NCI-H1105 treated with DMSO at 0.1 percent for 48 hours (cell line): ENCODE results near the gene PPTC7.
"Not testable (repeated sequence)": the region's sequence is repeated elsewhere in the genome, so short reads cannot be mapped to it uniquely, and the experiment has no call there.

ENCODE experiments used
- DNase-seq: peaks from one replicate; lab custom pipeline; 2025; lab: John Stamatoyannopoulos, UW

Gene PPTC7

DNA sequence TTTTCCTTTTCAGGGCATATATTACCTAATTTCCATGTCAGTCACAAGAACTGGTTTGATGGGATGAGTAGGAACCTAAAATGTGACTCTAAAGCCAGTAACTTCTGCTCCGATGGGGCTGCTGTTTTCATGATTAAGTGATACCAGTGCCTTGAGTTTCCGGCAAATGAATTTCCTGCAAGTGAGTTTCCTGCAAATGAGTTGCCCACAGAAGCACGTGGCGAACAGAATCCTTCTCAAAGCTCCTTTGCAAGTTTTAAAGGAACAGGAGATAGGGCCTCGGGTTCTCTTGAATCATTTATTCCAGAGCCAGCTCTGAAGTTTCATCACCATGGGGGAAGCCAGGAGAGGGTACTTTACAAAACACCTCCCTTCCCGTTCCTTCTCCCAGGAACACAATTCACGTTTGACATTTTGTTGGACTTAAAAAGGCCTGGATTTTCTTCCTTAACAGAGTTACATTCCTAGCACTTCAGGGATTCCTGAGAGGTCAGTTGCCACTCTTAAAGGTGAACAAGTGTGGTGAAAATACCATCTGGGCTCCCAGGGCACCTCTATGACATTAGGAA, 2.2 kb upstream of the PPTC7 start:
- DNase-seq = no peak

GRCh38 chr12:110582276-110583136, 612 bp downstream of the PPTC7 start:
- peak; percentile 56 for DNase-seq

GRCh38 chr12:110581931-110582275, 1.2 kb downstream of the PPTC7 start:
- peak; percentile 6 for DNase-seq

DNA sequence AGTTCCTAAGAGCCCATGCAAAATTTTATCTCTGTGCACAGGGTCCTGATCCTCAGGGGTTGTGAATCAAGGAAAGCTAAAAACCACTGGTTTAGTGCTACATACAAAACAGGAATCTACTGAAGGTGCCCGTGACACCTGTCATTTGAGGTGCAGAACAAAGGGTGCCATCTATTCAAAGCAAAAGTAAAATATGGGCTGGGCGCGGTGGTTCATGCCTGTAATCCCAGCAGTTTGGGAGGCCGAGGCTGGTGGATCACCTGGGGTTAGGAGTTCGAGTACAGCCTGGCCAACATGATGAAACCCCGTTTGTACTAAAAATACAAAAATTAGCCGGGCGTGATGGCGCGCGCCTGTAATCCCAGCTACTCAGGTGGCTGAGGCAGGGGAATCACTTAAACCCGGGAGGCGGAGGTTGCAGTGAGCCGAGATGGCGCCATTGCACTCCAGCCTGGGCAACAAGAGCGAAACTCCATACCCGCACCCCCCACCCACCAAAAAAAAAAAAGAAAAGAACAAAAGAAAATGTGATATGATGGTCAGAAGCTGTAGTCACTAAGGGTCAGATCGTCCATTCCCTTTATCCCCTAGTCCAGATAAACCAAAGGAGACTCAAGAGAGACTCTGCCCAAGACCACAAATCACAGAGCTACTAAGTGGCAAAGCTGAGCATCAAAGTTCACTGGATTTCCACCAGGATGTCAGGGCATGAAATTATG, 3.4 kb downstream of the PPTC7 start:
- no peak for DNase-seq

DNA sequence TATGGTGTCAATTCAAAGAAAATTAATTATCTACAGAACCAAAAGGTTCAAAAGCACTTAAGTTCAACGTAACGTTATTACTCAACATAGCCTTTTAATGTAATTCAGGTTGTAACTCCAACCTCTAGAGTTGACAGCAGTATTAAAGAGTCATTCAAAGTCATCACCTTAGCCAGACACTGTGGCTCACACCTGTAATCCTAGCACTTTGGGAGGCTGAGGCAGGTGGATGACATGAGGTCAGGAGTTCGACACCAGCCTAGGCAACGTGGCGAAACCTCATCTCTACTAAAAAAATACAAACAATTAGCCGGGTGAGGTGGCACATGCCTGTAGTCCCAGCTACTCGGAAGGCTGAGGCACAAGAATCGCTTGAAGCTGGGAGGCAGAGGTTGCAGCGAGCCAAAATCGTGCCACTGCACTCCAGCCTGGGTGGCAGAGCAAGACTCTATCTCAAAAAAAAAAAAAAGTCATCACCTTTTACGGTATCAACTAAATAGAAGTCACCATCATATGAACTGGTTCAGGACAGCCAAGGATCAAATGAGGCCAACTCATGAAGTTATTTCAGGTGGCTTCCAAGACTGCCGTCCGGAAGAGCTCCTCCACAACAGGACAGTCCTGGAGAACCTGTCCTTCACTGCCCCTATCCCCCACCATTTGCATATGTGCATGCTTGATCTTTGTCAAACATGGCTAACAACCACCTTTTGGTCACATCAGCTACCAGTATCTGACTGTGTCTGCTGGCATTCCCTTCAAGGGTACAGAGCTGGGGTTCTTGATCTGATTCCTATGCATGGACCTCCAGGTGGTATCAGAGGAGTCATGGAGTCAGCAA, 4.2 kb downstream of the PPTC7 start:
- DNase-seq = no peak

- no peak for DNase-seq
Observed at GRCh38 chr12:110577864-110578693, 5.0 kb downstream of the PPTC7 start.

DNA sequence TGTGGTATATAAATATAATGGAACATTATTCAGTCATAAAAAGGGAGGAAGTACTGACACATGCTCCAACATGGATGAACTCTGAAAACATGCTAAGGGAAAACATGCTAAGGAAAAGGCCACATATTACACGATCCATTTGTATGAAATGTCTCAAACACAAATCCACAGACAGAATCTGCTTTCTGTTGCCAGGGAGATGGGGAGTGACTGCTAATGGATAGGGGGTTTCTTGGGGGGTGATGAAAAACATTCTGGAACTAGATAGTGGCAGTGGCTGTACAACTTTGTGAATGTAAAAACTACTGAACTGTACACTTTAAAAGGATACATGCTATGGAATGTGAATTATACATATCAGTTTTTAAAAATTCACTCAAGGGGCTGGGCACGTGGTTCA, 6.6 kb downstream of the PPTC7 start:
- no peak for DNase-seq

GRCh38 chr12:110575326-110575725, 7.8 kb downstream of the PPTC7 start:
- DNase-seq = no peak

DNA sequence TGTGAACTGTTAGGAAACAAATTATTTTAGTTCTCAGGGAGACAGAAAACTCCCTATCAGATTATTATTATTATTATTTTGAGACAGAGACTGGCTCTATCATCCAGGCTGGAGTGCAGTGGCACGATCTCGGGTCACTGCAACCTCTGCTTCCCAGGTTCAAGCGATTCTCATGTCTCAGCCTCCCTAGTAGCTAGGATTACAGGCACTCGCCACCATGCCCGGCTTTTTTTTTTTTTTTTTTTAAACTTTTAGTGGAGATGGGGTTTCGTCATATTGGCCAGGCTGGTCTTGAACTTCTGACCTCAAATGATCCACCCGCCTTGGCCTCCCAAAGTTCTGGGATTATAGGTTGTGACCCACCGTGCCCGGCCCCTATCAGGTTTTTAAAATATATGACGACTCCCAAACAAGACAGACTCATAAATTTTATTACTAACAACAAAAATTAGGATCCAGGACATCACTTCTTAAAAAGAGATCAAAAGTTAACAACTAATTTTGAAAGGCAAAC, 8.3 kb downstream of the PPTC7 start:
- DNase-seq = not testable (repeated sequence)

GRCh38 chr12:110574044-110574443, 9.1 kb downstream of the PPTC7 start:
- no peak for DNase-seq

DNA sequence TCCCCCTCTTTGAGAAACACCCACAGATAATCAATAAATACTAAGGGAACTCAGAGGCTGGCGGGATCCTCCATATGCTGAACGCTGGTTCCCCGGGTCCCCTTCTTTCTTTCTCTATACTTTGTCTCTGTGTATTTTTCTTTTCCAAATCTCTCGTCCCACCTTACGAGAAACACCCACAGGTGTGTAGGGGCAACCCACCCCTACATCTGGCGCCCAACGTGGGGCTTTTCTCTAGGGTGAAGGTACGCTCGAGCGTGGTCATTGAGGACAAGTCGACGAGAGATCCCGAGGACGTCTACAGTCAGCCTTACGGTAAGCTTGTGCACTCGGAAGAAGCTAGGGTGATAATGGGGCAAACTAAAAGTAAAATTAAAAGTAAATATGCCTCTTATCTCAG, 12.3 kb downstream of the PPTC7 start:
- DNase-seq = not testable (repeated sequence)

DNA sequence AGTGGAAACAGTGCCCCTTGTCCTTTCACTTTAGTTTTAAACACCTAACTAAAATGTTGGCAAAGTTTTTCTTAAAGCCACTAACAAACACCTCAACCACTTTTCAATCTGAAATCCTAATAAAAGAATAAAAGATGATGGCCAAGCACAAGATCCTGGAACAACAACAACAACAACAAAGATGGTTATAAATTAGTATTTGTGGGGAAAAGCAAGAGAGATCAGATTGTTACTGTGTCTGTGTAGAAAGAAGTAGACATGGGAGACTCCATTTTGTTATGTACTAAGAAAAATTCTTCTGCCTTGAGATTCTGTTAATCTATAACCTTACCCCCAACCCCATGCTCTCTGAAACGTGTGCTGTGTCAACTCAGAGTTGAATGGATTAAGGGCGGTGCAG, 13.3 kb downstream of the PPTC7 start:
- not testable (repeated sequence) for DNase-seq

- DNase-seq = no peak
Observed at GRCh38 chr12:110568752-110569151, 14.4 kb downstream of the PPTC7 start.

DNA sequence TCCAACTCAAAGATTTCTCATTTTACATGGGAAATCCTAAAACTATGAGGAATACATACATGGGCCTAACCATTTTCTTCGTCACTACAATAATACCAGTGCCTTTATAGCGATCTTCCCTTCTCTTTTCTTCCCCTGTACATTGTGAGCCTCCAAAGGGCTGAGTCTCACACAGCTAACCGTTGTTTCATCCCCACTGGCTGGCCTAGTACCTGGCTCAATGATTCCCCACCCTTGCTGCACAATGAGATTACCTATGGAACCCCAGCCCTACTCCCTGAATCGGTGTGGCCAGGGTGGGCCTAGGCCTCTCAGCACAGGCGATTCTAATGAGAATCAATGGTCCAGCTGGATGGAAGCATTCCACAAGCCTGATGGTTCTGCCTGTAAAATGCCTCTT, 16.1 kb downstream of the PPTC7 start:
- DNase-seq = no peak

DNA sequence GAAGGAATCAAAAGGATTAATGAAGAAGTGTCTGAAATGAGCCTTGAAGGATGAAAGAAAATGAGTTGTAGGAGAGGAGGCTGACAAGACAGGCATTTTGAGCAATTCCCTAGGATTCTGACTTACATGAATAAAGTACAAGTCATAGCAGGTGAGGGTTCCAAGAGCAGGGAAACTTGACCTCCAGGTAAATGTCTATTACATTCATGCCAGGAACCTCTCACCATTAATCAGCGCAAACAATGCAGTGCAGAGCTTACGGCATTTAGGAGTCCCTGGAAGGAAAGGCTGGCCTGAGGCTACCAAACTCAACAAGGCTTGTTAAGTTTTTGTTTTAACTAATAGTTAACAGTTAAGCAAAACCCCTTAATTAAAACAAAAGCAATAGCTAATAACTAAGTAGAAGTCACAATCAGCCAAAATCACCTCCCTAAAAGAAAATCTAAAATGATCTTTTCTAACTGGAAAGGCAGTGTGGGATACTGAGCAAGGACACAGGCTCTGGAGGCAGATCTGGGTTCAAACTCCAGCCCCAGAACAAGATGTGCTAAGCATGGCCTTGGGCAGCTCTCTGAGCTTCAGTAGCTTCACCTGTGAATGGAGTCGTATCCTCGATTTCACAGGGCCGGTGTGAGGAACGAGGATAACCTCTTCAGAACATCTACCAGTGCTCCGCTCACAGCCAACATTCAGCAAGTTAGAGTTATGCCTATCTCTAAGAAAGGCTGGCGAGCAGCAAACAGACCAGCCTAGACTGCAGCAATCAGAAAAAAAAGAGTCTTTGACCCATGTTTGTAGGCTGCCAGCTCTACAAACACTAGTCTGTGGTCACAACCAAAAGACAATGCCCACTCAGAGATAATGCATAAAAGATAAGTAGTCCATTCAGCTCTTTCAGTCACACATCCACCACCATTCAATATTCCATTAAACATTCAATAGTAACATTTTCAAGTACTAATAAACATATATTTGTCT, 16.9 kb downstream of the PPTC7 start:
- peak; percentile 5 for DNase-seq

DNA sequence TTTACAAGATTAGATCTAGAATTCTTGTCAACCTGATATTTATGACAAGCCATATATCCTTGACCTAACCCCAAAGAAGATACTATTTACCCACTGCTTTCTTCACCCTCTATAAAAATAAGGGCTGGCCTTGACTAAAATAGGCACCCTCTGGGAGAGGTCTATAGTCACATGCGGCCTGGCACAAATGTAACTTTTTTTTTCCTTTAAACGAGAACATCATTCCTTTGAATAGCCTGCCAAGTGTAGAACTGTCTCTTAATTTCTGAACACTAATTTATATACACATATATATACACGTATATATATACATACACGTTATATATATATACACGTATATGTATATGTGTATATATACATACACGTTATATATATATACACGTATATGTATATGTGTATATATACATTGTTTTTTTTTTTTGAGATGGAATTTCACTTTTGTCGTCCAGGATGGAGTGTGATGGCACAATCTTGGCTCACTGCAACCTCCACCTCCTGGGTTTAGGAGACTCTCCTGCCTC, 18.6 kb downstream of the PPTC7 start:
- DNase-seq = no peak

- DNase-seq = no peak
Observed at GRCh38 chr12:110563702-110564470, 19.2 kb downstream of the PPTC7 start.

- not testable (repeated sequence) for DNase-seq
Observed at GRCh38 chr12:110562386-110562785, 20.7 kb downstream of the PPTC7 start.
